ENCODE measurements around the gene STOML1. TPM values are rescaled to one million over a fixed set of nuclear protein-coding genes. Genes with fewer than 3 reads are reported as not detected.

STOML1 gene
- total RNA-seq, 1 experiment from 2014 or later, result 10.1 TPM

DNA sequence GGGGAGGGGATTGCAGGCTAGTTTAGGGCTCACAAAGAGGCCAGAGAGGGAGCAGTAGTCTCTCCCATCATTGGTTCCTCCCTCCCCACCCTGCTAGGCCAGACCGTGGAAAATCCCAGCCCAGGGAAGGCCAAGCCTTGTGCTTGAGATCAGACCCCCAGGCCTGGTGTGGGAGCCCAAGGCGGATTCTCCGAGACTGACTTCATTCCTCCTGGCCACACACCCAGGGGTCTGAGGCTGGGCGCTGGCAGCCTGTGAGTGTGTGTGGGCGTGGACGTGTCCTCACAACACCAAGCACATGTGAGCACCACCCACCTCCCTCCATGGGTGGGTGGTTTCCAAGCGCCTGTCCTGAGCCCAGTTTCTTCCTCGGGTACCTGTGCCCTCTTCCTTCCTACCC lies 61.7 kb downstream of the STOML1 start:
- BruUV-seq (replicated peaks), result no TSS peak
- Histone ChIP-seq H3K27ac (ENCODE audit: low read length) (peak overlapping the region; percentile 5), H3K9ac (ENCODE audit: low read length) (no peak overlapping the region), H3K9me3 (ENCODE audit: low read length) (no peaks in the 10 kb centered on the region), H4K20me1 (ENCODE audit: low read length) (no peaks in the 10 kb centered on the region), H3K4me3 (ENCODE audit: low read length) (peak overlapping the region; percentile 90; the same call in 1 of the 2 replicates), H3K9me2 (replicated peaks; ENCODE audit: low read length) (no peaks in the 10 kb centered on the region), H3K36me3 (ENCODE audit: low read depth, low read length) (peaks cover 10% of the 10 kb centered on the region; the same call in 1 of the 2 replicates), H3K27me3 (ENCODE audit: low read length) (no peaks in the 10 kb centered on the region), H2AFZ (ENCODE audit: low read length) (no peak overlapping the region), H3F3A (ENCODE audit: low read length, unreplicated experiment) (peaks cover 8% of the 10 kb centered on the region), H3K4me1 (ENCODE audit: insufficient read depth, low read length) (peaks cover 84% of the 10 kb centered on the region), H3K79me2 (ENCODE audit: low read length) (peaks cover 92% of the 10 kb centered on the region), H3K4me2 (ENCODE audit: low read length) (peak overlapping the region; percentile 83)
- intact Hi-C loops (cut with micrococcal nuclease), result no loop called here
- DNase-seq, result no peak
- TF ChIP-seq, protein P1, sequence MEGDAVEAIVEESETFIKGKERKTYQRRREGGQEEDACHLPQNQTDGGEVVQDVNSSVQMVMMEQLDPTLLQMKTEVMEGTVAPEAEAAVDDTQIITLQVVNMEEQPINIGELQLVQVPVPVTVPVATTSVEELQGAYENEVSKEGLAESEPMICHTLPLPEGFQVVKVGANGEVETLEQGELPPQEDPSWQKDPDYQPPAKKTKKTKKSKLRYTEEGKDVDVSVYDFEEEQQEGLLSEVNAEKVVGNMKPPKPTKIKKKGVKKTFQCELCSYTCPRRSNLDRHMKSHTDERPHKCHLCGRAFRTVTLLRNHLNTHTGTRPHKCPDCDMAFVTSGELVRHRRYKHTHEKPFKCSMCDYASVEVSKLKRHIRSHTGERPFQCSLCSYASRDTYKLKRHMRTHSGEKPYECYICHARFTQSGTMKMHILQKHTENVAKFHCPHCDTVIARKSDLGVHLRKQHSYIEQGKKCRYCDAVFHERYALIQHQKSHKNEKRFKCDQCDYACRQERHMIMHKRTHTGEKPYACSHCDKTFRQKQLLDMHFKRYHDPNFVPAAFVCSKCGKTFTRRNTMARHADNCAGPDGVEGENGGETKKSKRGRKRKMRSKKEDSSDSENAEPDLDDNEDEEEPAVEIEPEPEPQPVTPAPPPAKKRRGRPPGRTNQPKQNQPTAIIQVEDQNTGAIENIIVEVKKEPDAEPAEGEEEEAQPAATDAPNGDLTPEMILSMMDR (conservative IDR thresholded peaks at IDR 0.05; ENCODE audit: low read depth, low read length), result no peak
- TF ChIP-seq EZH2phosphoT487 (IDR thresholded peaks at IDR 0.05; ENCODE audit: borderline replicate concordance, low read length) (no peak), EZH2 (IDR thresholded peaks at IDR 0.05; ENCODE audit: low read length, unreplicated experiment) (no peak)
- ChIA-PET CTCF (no interaction called here), POLR2A (ENCODE audit: unreplicated experiment) (no interaction called here)
- ATAC-seq, result no peak

DNA sequence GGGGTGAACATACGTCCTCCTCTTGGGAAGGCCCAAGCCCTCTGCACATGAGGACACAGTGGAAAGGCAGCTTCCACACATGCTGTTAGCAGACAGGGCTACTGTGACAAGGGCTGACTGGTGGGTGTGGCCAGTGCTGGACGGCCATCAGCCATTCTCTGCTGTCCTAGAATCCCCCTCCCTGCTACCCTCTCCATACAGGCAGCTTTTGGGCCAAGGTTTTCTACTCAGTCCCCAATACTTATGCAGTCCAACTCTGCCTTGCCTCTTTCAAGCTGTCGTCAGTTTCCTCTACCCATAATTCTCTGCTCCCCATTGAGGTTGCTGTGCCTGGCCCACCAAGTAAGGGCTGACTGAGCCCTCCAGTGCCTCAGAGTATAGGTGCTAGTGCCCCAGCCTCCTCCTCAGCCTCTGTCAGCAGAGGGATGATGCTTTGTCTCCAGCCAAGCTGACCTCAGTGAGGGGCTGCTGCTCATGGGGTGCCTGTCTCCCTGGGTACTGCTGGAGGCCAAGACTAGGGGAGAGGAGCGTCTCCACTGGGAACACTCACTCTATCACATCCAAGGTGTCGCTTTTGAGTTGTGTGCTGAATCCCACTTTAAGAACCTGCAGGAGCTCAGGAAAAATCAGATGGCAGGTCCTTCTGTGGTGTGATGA lies 63.0 kb downstream of the STOML1 start:
- TF ChIP-seq, protein P1 (conservative IDR thresholded peaks at IDR 0.05; ENCODE audit: low read depth, low read length), result no peak
- TF ChIP-seq EZH2phosphoT487 (IDR thresholded peaks at IDR 0.05; ENCODE audit: borderline replicate concordance, low read length) (no peak), EZH2 (IDR thresholded peaks at IDR 0.05; ENCODE audit: low read length, unreplicated experiment) (no peak)
- H3K4me3 ChIP-seq (ENCODE audit: low read length), result peak overlapping the region; percentile 90
- H3F3A ChIP-seq (ENCODE audit: low read length, unreplicated experiment), result no peaks in the 10 kb centered on the region
- ChIA-PET CTCF (no interaction called here), POLR2A (ENCODE audit: unreplicated experiment) (no interaction called here)
- ATAC-seq (no peak), DNase-seq (peak; percentile 39)
- no peaks in the 10 kb centered on the region for H3K9me3 ChIP-seq (ENCODE audit: low read length)
- peak overlapping the region; percentile 83 for H3K27ac ChIP-seq (ENCODE audit: low read length)
- BruUV-seq (replicated peaks), result no TSS peak
- H3K9ac ChIP-seq (ENCODE audit: low read length), result peak overlapping the region; percentile 95
- H3K4me1 ChIP-seq (ENCODE audit: insufficient read depth, low read length), result peaks cover 84% of the 10 kb centered on the region
- no peaks in the 10 kb centered on the region for H3K9me2 ChIP-seq (replicated peaks; ENCODE audit: low read length)
- peak overlapping the region; percentile 83 for H3K4me2 ChIP-seq (ENCODE audit: low read length)
- peaks cover 98% of the 10 kb centered on the region for H3K79me2 ChIP-seq (ENCODE audit: low read length)
- no peak overlapping the region for H2AFZ ChIP-seq (ENCODE audit: low read length)
- no peaks in the 10 kb centered on the region for H4K20me1 ChIP-seq (ENCODE audit: low read length)
- H3K36me3 ChIP-seq (ENCODE audit: low read depth, low read length), result peaks cover 14% of the 10 kb centered on the region; the same call in 1 of the 2 replicates
- no peaks in the 10 kb centered on the region for H3K27me3 ChIP-seq (ENCODE audit: low read length)
- intact Hi-C loops (cut with micrococcal nuclease), result no loop called here

Other genes with a start within 250 kb of the STOML1 start
- gene INSYN1, start 238.9 kb downstream of the STOML1 start, total RNA-seq (2014; rRNA removed), result not detected in 2 replicates
- gene TBC1D21, start 118.7 kb downstream of the STOML1 start, total RNA-seq (2014; rRNA removed), result not detected in 2 replicates
- 224 and 249 TPM in 2 replicates for gene LOXL1, start 65.8 kb downstream of the STOML1 start, total RNA-seq (2014; rRNA removed)
- 18.7 and 41.0 TPM in 2 replicates for gene PML, start 2.4 kb upstream of the STOML1 start, total RNA-seq (2014; rRNA removed)
- not detected in 2 replicates for gene GOLGA6A, start 90.3 kb upstream of the STOML1 start, total RNA-seq (2014; rRNA removed)
- 0.22 TPM in 1 of 2 replicates, not detected in the other for gene ISLR2, start 138.3 kb upstream of the STOML1 start, total RNA-seq (2014; rRNA removed)
- not detected in 2 replicates for gene ISLR, start 181.4 kb upstream of the STOML1 start, total RNA-seq (2014; rRNA removed)
- gene STRA6, start 210.5 kb upstream of the STOML1 start, total RNA-seq (2014; rRNA removed), result 0.29 and 5.8 TPM in 2 replicates
- gene CCDC33, start 244.0 kb upstream of the STOML1 start, total RNA-seq (2014; rRNA removed), result 0.77 TPM in 1 of 2 replicates, not detected in the other

Measured in PC-3 (cell line).